ENCODE results near the gene GLS2.

GRCh38 chr12:56448860-56449621 is 38.9 kb downstream of the GLS2 start, which contains the start of gene TIMELESS:
- TF ChIP-seq CTCF (IDR thresholded peaks at IDR 0.05) = peak in 1 of 4 experiments; percentile 48
- peak; percentile 89 for TF ChIP-seq POLR2AphosphoS5 (IDR thresholded peaks at IDR 0.05)

Data from prostate gland (tissue), 2 donors.